Activated CD8-positive, alpha-beta memory T cell treated with anti-CD3 and anti-CD28 coated beads, Interleukin-2, amount 50 U/mL, for 24 hours (primary cell): ENCODE results near the gene STYXL1.
"Not testable (repeated sequence)": the region's sequence is repeated elsewhere in the genome, so short reads cannot be mapped to it uniquely, and the experiment has no call there.

Experiments
- DNase-seq: peaks from one replicate; pipeline ENCODE4 v3.0.0-alpha.2; 2020; ENCODE audit errors: extremely low read depth

Gene STYXL1

GRCh38 chr7:76066716-76067503 is 19.1 kb upstream of the STYXL1 start:
- DNase-seq: no peak

- no peak for DNase-seq
Measured at GRCh38 chr7:76065016-76065612, 17.3 kb upstream of the STYXL1 start.

GRCh38 chr7:76064208-76064970 is 16.6 kb upstream of the STYXL1 start:
- no peak for DNase-seq

- no peak for DNase-seq
Measured at GRCh38 chr7:76063525-76063924, 15.7 kb upstream of the STYXL1 start.

- no peak for DNase-seq
Measured at GRCh38 chr7:76063114-76063513, 15.3 kb upstream of the STYXL1 start.

- no peak for DNase-seq
Measured at GRCh38 chr7:76062254-76062653, 14.5 kb upstream of the STYXL1 start.

GRCh38 chr7:76060842-76061241 is 13.0 kb upstream of the STYXL1 start:
- DNase-seq: no peak

GRCh38 chr7:76058745-76059144 is 10.9 kb upstream of the STYXL1 start:
- not testable (repeated sequence) for DNase-seq

- no peak for DNase-seq
Measured at GRCh38 chr7:76057813-76058145, 10.0 kb upstream of the STYXL1 start.

GRCh38 chr7:76057103-76057812 is 9.5 kb upstream of the STYXL1 start:
- DNase-seq: no peak

- DNase-seq: no peak
Measured at GRCh38 chr7:76056241-76056640, 8.4 kb upstream of the STYXL1 start.

- no peak for DNase-seq
Measured at GRCh38 chr7:76054123-76055120, 6.6 kb upstream of the STYXL1 start.

GRCh38 chr7:76053461-76053860 is 5.7 kb upstream of the STYXL1 start:
- no peak for DNase-seq

GRCh38 chr7:76052681-76053080 is 4.9 kb upstream of the STYXL1 start:
- DNase-seq: not testable (repeated sequence)

GRCh38 chr7:76051840-76052239 is 4.0 kb upstream of the STYXL1 start:
- no peak for DNase-seq

- DNase-seq: no peak
Measured at GRCh38 chr7:76050545-76050944, 2.7 kb upstream of the STYXL1 start.

- no peak for DNase-seq
Measured at GRCh38 chr7:76049295-76049694, 1.5 kb upstream of the STYXL1 start.

GRCh38 chr7:76048668-76048988 is 828 bp upstream of the STYXL1 start:
- DNase-seq: no peak

GRCh38 chr7:76047305-76047810 is 442 bp downstream of the STYXL1 start:
- no peak for DNase-seq

- no peak for DNase-seq
Measured at GRCh38 chr7:76044375-76044865, 3.4 kb downstream of the STYXL1 start.

- no peak for DNase-seq
Measured at GRCh38 chr7:76040126-76040525, 7.7 kb downstream of the STYXL1 start.
